ENCODE measurements around the gene RAD17. TPM values are rescaled to one million over a fixed set of nuclear protein-coding genes. Genes with fewer than 3 reads are reported as not detected.
"Not testable (repeated sequence)": the region's sequence is repeated elsewhere in the genome, so short reads cannot be mapped to it uniquely, and the experiment has no call there.

RAD17 gene
- total RNA-seq, 1 experiment from 2014 or later, result 21.9 TPM

- no peak for DNase-seq (ENCODE audit: unreplicated experiment)
- POLR2A ChIA-PET, result interaction anchor here (0.7 kb wide), 1 partner anchor 44 kb away, joined by 3 read pairs; no protein-coding TSS in a partner anchor
- CTCF ChIA-PET, result interaction anchor here (1.2 kb wide), 1 partner anchor 15 kb away, joined by 3 read pairs; no protein-coding TSS in a partner anchor
- BruUV-seq (replicated peaks), result no TSS peak
- Mint-ChIP-seq H3K36me3 (ENCODE audit: insufficient read depth, unreplicated experiment) (no peaks in the 10 kb centered on the region), H3K27me3 (ENCODE audit: insufficient read depth, unreplicated experiment) (no peaks in the 10 kb centered on the region), H3K9me3 (ENCODE audit: unreplicated experiment) (no peaks in the 10 kb centered on the region), H3K27ac (ENCODE audit: low read depth, unreplicated experiment) (no peak overlapping the region), H3K4me3 (ENCODE audit: unreplicated experiment) (no peak overlapping the region), H3K4me1 (ENCODE audit: insufficient read depth, unreplicated experiment) (peaks cover 5% of the 10 kb centered on the region)
- intact Hi-C loops (cut with micrococcal nuclease), result no loop called here
- TF ChIP-seq, protein P1, sequence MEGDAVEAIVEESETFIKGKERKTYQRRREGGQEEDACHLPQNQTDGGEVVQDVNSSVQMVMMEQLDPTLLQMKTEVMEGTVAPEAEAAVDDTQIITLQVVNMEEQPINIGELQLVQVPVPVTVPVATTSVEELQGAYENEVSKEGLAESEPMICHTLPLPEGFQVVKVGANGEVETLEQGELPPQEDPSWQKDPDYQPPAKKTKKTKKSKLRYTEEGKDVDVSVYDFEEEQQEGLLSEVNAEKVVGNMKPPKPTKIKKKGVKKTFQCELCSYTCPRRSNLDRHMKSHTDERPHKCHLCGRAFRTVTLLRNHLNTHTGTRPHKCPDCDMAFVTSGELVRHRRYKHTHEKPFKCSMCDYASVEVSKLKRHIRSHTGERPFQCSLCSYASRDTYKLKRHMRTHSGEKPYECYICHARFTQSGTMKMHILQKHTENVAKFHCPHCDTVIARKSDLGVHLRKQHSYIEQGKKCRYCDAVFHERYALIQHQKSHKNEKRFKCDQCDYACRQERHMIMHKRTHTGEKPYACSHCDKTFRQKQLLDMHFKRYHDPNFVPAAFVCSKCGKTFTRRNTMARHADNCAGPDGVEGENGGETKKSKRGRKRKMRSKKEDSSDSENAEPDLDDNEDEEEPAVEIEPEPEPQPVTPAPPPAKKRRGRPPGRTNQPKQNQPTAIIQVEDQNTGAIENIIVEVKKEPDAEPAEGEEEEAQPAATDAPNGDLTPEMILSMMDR (IDR thresholded peaks at IDR 0.05; ENCODE audit: unreplicated experiment), result no peak
Measured at GRCh38 chr5:69454460-69455249, 85.0 kb downstream of the RAD17 start.

DNA sequence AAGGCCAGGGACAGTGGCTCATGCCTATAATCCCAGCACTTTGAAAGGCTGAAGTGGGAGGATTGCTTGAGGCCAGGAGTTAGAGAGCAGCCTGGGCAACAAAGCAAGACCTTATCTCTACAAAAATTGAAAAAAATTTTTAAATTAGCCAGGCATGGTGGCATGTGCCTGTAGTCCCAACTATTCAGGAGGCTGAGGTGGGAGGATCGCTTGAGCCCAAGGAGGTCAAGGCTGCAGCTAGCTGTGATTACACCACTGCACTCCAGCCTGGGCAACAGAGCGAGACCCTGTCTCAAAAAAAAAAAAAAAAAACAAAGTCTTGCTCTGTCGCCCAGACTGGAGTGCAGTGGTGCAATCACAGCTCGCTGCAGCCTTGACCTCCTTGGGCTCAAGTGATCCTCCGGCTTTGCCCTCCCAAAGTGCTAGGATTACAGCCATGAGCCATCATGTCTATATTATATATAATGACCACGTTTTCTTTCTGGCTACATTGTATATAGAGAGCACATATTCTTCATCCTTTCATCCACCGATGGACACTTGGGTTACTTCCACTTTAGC is 85.9 kb downstream of the RAD17 start:
- intact Hi-C loops (cut with micrococcal nuclease); DNase-seq (ENCODE audit: unreplicated experiment); BruUV-seq (replicated peaks); H3K4me1 Mint-ChIP-seq (ENCODE audit: insufficient read depth, unreplicated experiment); H3K4me3 Mint-ChIP-seq (ENCODE audit: unreplicated experiment); H3K27ac Mint-ChIP-seq (ENCODE audit: low read depth, unreplicated experiment); H3K9me3 Mint-ChIP-seq (ENCODE audit: unreplicated experiment); H3K36me3 Mint-ChIP-seq (ENCODE audit: insufficient read depth, unreplicated experiment); POLR2A ChIA-PET; H3K27me3 Mint-ChIP-seq (ENCODE audit: insufficient read depth, unreplicated experiment); CTCF ChIA-PET: not testable (repeated sequence)

- no peak for DNase-seq (ENCODE audit: unreplicated experiment)
- intact Hi-C loops (cut with micrococcal nuclease), result no loop called here
- POLR2A ChIA-PET, result interaction anchor here (0.9 kb wide), 1 partner anchor 63 kb away, joined by 5 read pairs; no protein-coding TSS in a partner anchor
- no peaks in the 10 kb centered on the region for H3K4me1 Mint-ChIP-seq (ENCODE audit: insufficient read depth, unreplicated experiment)
- H3K27me3 Mint-ChIP-seq (ENCODE audit: insufficient read depth, unreplicated experiment), result no peaks in the 10 kb centered on the region
- CTCF ChIA-PET, result no interaction called here
- BruUV-seq (replicated peaks), result no TSS peak
- H3K9me3 Mint-ChIP-seq (ENCODE audit: unreplicated experiment), result no peaks in the 10 kb centered on the region
- TF ChIP-seq, protein P1 (IDR thresholded peaks at IDR 0.05; ENCODE audit: unreplicated experiment), result no peak
- H3K36me3 Mint-ChIP-seq (ENCODE audit: insufficient read depth, unreplicated experiment), result no peaks in the 10 kb centered on the region
- no peak overlapping the region for H3K4me3 Mint-ChIP-seq (ENCODE audit: unreplicated experiment)
- H3K27ac Mint-ChIP-seq (ENCODE audit: low read depth, unreplicated experiment), result no peak overlapping the region
Measured at GRCh38 chr5:69462170-69462569, 92.6 kb downstream of the RAD17 start.

Other genes starting within 250 kb of the RAD17 start
- gene CCNB1, start 202.7 kb upstream of the RAD17 start, total RNA-seq (2022), result 84.3 and 120 TPM in 2 replicates
- gene CENPH, start 180.2 kb upstream of the RAD17 start, total RNA-seq (2022), result 14.1 and 21.9 TPM in 2 replicates
- gene CDK7, start 134.9 kb upstream of the RAD17 start, total RNA-seq (2022), result 43.7 and 48.5 TPM in 2 replicates
- gene CCDC125, start 37.0 kb upstream of the RAD17 start, total RNA-seq (2022), result 7.0 and 11.9 TPM in 2 replicates
- gene AK6, start 298 bp upstream of the RAD17 start, total RNA-seq (2022), result 52.4 and 64.3 TPM in 2 replicates
- 116 and 149 TPM in 2 replicates for gene TAF9, start 298 bp upstream of the RAD17 start, total RNA-seq (2022)
- 19.4 and 21.8 TPM in 2 replicates for gene MARVELD2, start 45.3 kb downstream of the RAD17 start, total RNA-seq (2022)
- gene OCLN, start 123.0 kb downstream of the RAD17 start, total RNA-seq (2022), result 9.0 and 21.7 TPM in 2 replicates
- gene GTF2H2C, start 190.4 kb downstream of the RAD17 start, total RNA-seq (2022), result 35.9 and 42.2 TPM in 2 replicates